Endothelial cell of hepatic sinusoid (primary cell): ENCODE results near the gene EXOC8.
"Not testable (repeated sequence)": the region's sequence is repeated elsewhere in the genome, so short reads cannot be mapped to it uniquely, and the experiment has no call there.

Experiments
- in situ Hi-C: cut with HindIII; loops from 2 replicates; pipeline ENCODE4 v1.10.0; 2017; ENCODE audit warnings: low sequenced_read_pairs

EXOC8 gene

GRCh38 chr1:231354330-231355020, 16.8 kb upstream of the EXOC8 start:
- in situ Hi-C loops: no loop called here

- in situ Hi-C loops: no loop called here
Measured at GRCh38 chr1:231353086-231353485, 15.4 kb upstream of the EXOC8 start.

GRCh38 chr1:231351816-231352215, 14.2 kb upstream of the EXOC8 start:
- in situ Hi-C loops: no loop called here

- in situ Hi-C loops: not testable (repeated sequence)
Measured at GRCh38 chr1:231348856-231349255, 11.2 kb upstream of the EXOC8 start.

- in situ Hi-C loops: no loop called here
Measured at GRCh38 chr1:231348442-231348841, 10.8 kb upstream of the EXOC8 start.

GRCh38 chr1:231347961-231348360, 10.3 kb upstream of the EXOC8 start:
- in situ Hi-C loops: no loop called here

GRCh38 chr1:231340328-231341013, 2.8 kb upstream of the EXOC8 start:
- in situ Hi-C loops: no loop called here

GRCh38 chr1:231338270-231339128, 847 bp upstream of the EXOC8 start, which contains the start of gene SPRTN:
TSS of gene SPRTN (plus strand) at chr1:231338293. CDS start at chr1:231338384, 91 bp downstream.
- in situ Hi-C loops: no loop called here

GRCh38 chr1:231337043-231337471, 595 bp downstream of the EXOC8 start:
- in situ Hi-C loops: no loop called here

GRCh38 chr1:231335663-231336602, 1.7 kb downstream of the EXOC8 start:
- in situ Hi-C loops: no loop called here

- in situ Hi-C loops: no loop called here
Measured at GRCh38 chr1:231334952-231335351, 2.7 kb downstream of the EXOC8 start.

GRCh38 chr1:231334079-231334666, 3.5 kb downstream of the EXOC8 start:
- in situ Hi-C loops: no loop called here

- in situ Hi-C loops: no loop called here
Measured at GRCh38 chr1:231332761-231333160, 4.9 kb downstream of the EXOC8 start.

GRCh38 chr1:231329483-231329882, 8.2 kb downstream of the EXOC8 start:
- in situ Hi-C loops: no loop called here

GRCh38 chr1:231327617-231328016, 10.0 kb downstream of the EXOC8 start:
- in situ Hi-C loops: no loop called here

- in situ Hi-C loops: no loop called here
Measured at GRCh38 chr1:231326248-231326647, 11.4 kb downstream of the EXOC8 start.

- in situ Hi-C loops: no loop called here
Measured at GRCh38 chr1:231324660-231325059, 13.0 kb downstream of the EXOC8 start.

GRCh38 chr1:231322880-231323530, 14.6 kb downstream of the EXOC8 start:
- in situ Hi-C loops: no loop called here

GRCh38 chr1:231319080-231319479, 18.6 kb downstream of the EXOC8 start:
- in situ Hi-C loops: loop anchor here (5.0 kb wide), 1 partner anchor 102 kb away; no protein-coding TSS in a partner anchor
